PC-3 (cell line): ENCODE data around the gene RBM4B.

Source experiments
- CTCF ChIP-seq: fragments of 300-600 bp; sonication (generic); conservative IDR thresholded peaks from 2 replicates; pipeline ENCODE4 v1.5.1; 2017; ENCODE audit warnings: antibody characterized with exemption, low read depth, mild to moderate bottlenecking, low read length
- EZH2 ChIP-seq: fragments of 300-600 bp; sonication (generic); IDR thresholded peaks from one replicate; pipeline ENCODE4 v1.6.1; 2017; ENCODE audit warnings: antibody characterized with exemption, mild to moderate bottlenecking, low read length; ENCODE audit not compliant: unreplicated experiment
- EZH2phosphoT487 ChIP-seq: fragments of 300-600 bp; sonication (generic); IDR thresholded peaks from 2 replicates; pipeline ENCODE4 v1.6.1; 2018; ENCODE audit warnings: mild to moderate bottlenecking, antibody characterized with exemption, low read length, borderline replicate concordance

GRCh38 chr11:66700337-66700736, 22.6 kb upstream of the RBM4B start:
- TF ChIP-seq EZH2 (no peak), CTCF (no peak), EZH2phosphoT487 (no peak)
